ACHN (cell line): ENCODE results near the gene RAI1.
"Not testable (repeated sequence)": the region's sequence is repeated elsewhere in the genome, so short reads cannot be mapped to it uniquely, and the experiment has no call there.

ENCODE experiments used
- DNase-seq: peaks from one replicate; pipeline ENCODE4 v3.0.0-alpha.2; 2015
- in situ Hi-C: cut with HindIII; loops from 2 replicates; pipeline ENCODE4 v1.10.0; 2017; ENCODE audit warnings: low sequenced_read_pairs, low pct_ligation_motif_present, low pct_unique_long_range_greater_than_20kb

Gene RAI1

DNA sequence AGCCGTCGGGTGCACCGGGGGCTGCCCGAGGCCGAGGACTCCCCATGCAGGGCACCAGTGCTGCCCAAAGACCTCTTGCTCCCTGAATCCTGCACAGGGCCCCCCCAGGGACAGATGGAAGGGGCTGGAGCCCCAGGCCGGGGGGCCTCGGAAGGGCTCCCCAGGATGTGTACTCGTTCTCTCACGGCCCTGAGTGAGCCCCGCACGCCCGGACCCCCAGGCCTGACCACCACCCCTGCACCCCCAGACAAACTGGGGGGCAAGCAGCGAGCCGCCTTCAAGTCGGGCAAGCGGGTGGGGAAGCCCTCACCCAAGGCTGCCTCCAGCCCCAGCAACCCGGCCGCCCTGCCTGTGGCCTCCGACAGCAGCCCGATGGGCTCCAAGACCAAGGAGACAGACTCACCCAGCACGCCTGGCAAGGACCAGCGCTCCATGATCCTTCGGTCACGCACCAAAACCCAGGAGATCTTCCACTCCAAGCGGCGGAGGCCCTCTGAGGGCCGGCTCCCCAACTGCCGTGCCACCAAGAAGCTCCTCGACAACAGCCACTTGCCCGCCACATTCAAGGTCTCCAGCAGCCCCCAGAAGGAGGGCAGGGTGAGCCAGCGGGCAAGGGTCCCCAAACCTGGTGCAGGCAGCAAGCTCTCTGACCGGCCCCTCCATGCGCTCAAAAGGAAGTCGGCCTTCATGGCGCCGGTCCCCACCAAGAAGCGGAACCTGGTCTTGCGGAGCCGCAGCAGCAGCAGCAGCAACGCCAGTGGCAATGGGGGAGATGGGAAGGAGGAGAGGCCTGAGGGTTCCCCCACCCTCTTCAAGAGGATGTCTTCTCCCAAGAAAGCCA is 114.9 kb downstream of the RAI1 start:
- in situ Hi-C loops: no loop called here
- DNase-seq: no peak

DNA sequence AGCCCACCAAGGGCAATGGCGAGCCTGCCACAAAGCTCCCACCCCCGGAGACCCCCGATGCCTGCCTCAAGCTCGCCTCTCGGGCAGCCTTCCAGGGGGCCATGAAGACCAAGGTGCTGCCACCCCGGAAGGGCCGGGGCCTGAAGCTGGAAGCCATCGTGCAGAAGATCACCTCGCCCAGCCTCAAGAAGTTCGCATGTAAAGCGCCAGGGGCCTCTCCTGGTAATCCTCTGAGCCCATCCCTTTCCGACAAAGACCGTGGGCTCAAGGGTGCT is 115.5 kb downstream of the RAI1 start:
- in situ Hi-C loops: no loop called here
- no peak for DNase-seq

DNA sequence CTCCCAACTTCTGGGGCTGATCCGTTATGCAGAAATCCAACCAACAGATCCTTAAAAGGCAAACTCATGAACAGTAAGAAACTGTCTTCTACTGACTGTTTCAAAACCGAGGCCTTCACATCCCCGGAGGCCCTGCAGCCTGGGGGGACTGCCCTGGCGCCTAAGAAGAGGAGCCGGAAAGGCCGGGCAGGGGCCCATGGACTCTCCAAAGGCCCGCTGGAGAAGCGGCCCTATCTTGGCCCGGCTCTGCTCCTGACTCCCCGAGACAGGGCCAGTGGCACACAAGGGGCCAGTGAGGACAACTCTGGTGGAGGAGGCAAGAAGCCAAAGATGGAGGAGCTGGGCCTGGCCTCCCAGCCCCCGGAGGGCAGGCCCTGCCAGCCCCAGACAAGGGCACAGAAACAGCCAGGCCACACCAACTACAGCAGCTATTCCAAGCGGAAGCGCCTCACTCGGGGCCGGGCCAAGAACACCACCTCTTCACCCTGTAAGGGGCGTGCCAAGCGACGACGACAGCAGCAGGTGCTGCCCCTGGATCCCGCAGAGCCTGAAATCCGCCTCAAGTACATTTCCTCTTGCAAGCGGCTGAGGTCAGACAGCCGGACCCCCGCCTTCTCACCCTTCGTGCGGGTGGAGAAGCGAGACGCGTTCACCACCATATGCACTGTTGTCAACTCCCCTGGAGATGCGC is 116.0 kb downstream of the RAI1 start:
- in situ Hi-C loops: no loop called here
- no peak for DNase-seq

DNA sequence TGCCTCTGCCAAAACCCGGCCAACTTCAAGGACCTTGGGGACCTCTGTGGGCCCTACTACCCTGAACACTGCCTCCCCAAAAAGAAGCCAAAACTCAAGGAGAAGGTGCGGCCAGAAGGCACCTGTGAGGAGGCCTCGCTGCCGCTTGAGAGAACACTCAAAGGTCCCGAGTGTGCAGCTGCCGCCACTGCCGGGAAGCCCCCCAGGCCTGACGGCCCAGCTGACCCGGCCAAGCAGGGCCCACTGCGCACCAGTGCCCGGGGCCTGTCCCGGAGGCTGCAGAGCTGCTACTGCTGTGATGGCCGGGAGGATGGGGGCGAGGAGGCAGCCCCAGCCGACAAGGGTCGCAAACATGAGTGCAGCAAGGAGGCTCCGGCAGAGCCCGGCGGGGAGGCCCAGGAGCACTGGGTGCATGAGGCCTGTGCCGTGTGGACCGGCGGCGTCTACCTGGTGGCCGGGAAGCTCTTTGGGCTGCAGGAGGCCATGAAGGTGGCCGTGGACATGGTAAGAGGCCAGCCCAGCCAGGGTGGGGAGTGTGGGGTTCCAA is 116.8 kb downstream of the RAI1 start:
- in situ Hi-C loops: no loop called here
- DNase-seq: no peak

DNA sequence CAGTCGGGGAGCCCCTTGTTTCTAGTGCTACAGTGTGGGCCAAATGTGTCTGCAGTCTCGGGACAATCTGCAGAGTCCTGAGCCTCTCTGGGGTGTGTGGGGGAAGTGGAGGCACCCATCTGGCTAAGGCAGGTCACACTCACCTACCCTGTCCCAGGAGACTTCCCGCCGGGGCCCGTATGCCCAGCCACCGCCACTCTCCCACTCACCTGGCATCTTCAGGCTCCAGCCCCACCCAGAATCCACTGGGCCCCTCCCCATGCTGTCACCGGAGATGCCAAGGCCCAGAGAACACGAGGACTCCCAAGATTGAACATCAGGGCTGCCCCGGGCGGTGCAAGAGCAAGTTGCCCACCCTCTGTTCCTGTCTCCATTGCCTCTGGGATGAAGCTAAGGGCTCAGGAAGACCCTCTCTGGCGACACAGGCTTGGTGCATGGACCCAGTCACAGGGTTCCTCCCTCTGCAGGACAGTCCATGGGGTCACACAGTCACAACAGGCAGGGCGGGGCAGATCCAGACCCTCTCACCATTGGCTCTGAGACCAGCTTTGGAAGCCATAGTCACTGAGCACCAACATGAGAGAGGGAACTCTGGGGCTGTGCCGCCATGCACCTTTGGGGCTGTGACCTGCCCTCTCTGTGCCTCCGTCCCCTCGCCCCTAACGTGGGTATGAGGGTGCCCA is 117.5 kb downstream of the RAI1 start:
- no peak for DNase-seq
- in situ Hi-C loops: no loop called here

DNA sequence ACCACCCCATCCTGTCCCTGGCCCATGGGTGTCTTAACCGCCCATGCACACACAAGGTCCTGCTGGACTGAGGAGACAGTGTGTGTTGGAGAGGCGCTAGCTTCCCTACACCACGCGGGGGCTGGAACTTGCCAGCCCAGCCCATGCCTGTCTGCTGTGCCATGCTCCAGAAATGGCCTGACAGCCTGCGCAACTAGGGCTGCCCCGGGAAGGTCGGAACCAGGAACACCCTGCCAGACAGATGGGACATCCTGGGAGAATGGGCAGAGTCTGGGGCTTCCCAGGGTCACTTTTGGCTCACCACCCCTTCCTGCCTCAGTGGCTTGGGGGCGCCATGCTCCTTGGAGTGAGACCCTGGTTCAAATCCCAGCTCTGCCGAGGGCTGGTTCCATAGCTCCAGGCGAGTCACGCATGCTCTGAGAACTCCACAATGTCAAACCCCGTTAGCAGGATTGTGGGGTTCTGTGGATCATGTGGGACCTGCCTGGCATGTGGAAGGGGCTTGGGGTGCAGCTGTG is 119.3 kb downstream of the RAI1 start:
- DNase-seq: no peak
- in situ Hi-C loops: no loop called here

DNA sequence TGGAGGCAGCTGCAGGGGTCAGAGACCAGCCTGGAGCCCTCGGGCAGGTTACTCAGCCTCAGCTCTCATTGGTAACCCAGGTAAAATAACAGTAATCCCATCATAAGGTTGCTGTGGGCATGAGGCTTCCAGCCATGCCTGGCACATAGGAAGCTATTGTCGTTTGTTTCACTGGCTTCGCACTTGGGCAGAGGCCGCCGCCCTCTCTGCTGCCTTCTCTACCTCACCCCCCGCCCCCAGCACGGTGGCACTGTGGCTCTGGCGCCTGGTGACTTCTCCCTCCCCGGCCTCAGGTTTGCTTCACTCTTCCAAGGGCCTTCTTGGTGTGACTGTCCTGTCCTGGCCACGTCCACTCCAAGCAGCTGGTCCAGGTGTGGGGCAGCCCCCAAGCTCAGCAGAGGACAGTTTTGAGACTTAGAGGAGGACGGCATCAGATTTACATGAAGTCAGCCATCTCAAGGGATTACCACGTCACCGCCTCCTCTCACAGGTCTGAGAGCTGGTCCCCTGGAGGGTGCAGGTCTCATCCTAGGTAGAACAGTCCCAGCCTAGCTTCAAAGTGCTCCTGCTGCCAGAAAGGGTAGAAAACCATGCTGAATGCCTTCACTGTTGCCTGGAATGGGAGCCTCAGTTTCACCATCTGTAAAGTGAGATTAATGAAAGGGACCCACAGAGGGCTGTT is 120.7 kb downstream of the RAI1 start:
- in situ Hi-C loops: no loop called here
- DNase-seq: no peak

DNA sequence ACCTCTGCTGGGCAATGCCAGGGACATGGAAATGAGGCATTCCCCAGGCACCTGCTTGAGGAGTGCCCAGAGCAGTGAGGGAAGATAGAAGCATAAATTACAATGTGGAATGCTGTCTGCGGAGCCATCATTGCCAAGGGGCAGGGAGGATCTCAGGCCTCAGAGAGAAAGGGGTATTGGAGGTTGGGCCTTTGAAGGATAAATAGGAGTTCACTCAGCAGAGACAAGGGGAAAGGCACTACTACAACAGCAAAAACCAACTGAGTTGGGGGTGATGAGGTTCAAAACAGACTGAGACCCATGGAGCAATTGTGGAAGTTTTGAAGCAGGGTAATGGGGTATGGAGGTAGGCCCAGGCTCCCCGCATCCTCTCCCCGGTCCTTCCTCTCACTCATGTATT is 122.7 kb downstream of the RAI1 start:
- DNase-seq: no peak
- in situ Hi-C loops: no loop called here

DNA sequence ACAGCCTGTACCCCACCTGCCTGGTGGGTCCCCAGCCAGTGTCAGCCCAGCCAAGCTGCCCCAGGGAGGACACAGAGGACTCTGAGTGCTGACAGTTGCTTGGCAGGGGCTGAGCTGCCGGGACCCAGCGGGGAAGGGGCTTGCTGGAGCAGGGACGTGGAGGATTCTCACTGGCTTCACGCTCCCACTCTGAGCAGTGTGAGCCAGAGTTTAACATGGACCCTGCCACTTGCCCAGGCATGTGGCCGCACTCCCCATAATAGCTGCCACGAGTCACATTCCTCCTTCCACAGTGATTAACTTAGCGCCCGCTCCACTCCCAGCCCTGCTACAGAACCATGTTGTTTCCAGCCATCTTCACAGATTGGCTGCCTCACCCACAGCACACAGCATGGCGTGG is 124.3 kb downstream of the RAI1 start:
- in situ Hi-C loops: no loop called here
- no peak for DNase-seq

DNA sequence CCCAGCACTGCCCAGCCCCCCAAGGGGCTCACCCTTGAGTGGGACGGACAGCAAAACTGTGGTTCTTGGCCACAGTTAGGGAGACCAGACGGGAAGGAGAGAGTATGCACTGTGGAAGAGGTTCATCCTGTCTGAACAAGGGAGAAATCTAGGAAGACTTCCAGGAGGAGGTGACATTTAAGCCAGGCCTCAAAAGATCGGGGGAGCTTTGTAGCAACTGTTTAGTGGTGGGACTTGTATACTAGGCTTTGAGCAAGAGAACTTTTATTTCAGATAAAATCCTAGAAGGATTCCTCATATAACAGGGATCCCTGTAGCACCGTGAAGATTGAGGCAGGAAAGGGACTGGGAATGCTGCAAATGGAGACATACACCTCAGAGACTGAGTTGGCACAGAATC is 124.8 kb downstream of the RAI1 start:
- in situ Hi-C loops: no loop called here
- DNase-seq: no peak

DNA sequence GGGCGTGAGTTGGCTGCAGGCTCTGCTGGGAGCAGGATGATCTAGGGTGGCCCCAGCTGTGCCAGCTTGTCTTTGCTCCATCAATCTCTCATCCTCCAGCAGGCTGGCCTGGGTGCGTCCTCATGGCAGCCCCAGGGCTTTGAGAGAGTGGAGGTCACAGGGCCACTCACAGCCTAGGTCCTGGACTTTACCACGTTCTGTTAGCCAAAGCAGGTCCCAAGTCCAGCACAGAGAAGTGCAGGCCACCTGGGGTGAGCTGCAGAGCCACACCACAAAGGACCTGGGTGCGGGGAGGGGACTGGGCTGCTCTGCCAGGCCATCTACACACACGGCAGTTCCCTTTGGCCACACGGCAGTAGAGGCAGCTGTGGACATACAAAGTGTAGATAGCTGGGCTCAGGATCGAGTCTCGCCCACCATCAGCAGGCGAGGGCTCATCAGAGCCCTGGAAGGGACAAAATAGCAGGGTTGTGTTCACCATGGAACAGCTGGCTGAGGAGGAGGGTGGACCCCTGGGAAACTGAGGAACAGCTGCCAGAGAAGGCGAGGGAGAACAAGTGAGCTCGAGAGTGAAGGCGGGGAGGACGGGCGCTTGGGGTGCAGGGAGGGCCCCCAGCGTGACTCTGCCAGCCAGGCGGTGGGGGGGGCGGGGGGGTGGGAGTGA is 125.5 kb downstream of the RAI1 start:
- in situ Hi-C loops: no loop called here
- no peak for DNase-seq

DNA sequence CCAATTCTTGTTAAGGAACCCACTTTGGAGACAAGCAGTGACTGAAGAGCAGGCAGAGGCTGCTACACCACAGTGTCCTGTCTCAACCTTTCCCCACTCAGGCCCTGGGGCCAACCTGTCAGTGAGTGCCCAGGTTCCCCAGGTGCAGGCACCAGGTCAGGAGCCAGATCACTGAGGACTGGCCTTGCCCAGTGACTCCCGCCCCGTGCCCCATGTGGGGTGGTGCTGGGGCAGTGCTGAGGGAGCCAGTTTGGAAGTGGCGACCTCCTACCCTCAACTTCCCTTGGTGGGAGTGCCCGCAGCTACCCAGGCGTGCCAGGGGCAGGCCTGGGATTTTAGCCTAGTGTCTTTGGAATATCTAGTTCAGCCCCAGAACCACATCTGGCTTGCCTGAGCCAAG is 126.2 kb downstream of the RAI1 start:
- in situ Hi-C loops: no loop called here
- DNase-seq: no peak

DNA sequence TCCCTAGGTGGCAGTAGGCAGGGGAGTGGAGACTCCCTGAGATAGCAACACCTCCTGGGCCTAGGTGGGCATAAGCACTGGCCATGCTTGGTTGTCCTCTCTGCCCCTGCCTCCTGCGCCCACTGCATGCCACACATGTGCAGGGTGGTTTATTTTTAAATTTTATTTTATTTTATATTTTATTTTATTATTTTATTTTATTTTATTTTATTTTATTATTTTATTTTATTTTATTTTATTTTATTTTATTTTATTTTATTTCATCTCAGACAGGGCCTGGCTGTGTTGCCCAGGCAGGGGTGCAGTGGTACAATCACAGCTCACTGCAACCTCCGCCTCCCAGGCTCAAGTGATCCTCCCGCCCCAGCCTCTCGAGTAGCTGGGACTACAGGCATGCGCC is 126.9 kb downstream of the RAI1 start:
- in situ Hi-C loops, DNase-seq: not testable (repeated sequence)

DNA sequence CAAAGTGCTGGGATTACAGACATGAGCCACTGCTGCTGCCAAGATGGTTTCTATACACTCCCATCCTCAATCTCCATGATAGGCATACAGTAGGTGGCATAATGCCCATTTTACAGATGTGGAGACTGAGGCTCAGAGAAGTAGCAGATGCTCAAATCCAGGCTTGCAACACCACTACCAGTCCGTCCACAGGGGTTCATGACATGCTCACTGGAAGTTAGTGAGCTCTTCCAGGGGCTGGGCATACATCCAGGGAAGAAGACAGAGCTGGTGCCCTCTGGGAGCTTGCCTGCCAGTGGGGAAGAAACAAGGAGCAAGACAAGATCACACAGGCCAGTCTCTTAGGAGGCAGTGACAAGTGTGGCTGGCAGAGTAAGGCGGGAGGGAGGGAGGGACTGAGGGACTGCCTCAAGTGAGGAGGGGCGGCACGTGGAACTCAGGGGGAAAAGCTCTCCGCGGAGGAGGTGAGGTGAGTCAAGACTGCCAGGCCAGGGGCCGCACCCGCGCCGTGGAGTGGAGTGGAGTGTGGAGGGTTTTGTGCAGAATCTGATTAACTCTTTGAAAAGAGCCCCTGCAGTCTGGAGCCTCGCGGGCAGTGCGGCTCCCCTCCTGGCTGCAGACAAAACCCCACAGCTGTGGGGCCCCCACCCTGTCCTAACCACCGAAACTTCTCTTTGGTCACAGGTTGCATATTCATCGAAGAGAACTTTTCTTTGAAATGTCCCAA is 127.6 kb downstream of the RAI1 start:
- no peak for DNase-seq
- in situ Hi-C loops: no loop called here

DNA sequence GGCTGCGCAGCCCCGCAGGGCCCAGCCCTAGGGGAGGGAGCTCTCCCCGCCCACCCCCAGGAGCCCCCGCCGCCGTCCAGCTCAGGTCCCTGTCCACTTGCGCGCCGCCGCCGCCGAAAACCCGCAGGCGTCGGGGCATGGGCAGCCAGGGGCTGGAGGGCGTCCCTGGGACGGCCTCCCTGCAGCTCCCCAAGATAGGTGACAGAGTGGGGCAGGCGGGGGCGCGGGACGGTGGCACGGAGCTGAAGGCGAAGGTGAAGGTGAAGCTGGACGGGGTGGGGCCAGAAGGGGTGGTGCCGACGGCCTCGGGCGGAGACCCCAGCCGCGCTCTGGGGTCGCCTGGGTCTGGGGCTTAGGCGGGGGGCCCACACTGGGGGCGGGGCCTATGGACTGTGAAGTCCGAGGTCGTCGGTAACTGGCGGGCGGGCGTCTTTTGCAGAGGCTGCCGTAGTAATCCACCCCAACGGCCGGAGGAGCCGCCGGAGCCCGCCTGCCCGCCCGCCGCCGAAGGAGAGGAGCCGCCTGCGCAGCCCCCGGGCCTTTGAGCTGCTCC is 128.3 kb downstream of the RAI1 start:
- in situ Hi-C loops: no loop called here
- no peak for DNase-seq

DNA sequence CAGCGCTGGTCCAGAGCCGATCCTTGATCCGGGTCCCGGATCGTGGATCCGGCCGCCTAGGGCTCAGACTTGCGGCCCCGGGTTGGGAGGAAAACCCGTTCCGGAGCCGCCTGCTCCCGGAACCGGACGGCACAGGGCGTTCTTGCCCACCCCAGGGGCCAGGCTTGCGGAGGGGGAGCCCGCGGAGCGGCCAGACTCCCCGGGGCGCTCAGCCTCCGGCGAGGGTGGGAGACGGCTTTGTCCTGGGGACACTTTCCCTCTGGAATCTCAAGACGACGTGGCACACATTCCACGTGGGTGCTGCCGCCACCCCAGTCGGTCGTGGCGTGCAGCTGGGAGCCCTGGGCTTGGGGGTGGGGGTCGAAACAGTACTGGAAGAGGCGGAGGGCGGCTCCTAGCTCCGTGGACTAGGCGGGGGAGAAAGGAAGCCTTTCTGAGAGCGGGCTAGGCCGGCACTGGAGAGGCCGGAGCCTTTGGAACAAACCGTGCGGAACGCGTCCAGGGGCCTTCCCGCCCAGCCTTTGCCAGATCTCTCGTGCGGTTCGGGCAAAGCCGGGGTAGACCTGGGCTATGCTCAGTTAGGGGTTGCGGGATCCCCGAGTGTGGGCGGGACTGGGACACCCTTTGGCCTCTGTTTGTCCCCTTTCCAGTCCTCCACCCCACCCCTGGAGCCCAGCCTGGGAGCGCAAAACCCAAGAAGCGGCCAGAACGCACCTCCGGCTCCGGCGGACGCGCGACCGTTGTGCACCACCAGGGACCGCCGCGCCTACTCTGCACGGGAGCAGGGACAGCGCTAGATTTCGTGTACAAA is 129.0 kb downstream of the RAI1 start:
- in situ Hi-C loops: no loop called here
- DNase-seq: no peak

DNA sequence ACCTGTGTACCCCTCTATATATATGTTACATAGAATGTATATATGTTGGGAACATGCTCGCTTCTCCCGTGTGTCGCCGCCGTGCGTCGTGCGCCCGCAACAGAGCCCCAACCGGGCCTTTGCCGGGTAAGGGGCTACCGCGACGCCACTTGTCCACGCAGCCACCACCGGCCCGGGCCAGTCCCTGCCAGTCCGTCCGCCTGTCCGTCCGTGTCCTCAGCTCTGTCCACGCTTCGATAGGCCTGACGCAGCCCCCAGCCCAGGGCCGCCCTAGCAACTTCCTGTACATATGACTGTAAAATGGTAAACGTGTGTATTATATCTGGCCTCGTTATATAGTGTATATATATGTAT is 129.6 kb downstream of the RAI1 start:
- in situ Hi-C loops: no loop called here
- DNase-seq: no peak
